Suprapubic skin (tissue), 4 donors: ENCODE results near the gene ADCY5. TPM values are rescaled to one million over a fixed set of nuclear protein-coding genes. Genes with fewer than 3 reads are reported as not detected.

ENCODE experiments used
- DNase-seq, 2 donors: peaks; one replicate each; pipeline ENCODE4 v3.0.0-alpha.2; 2019; ENCODE audit warnings: low spot score in 2 of 2
- H3K27ac ChIP-seq: fragments of 200-600 bp; sonication (generic); one replicate; pipeline ENCODE4 v1.5.1; 2019
- H3K27me3 ChIP-seq: fragments of 200-600 bp; sonication (generic); one replicate; pipeline ENCODE4 v1.5.1; 2019
- H3K36me3 ChIP-seq: fragments of 200-600 bp; sonication (generic); one replicate; pipeline ENCODE4 v1.5.1; 2019
- H3K4me1 ChIP-seq: fragments of 200-600 bp; sonication (generic); one replicate; pipeline ENCODE4 v1.5.1; 2019
- H3K4me3 ChIP-seq: fragments of 200-600 bp; sonication (generic); one replicate; pipeline ENCODE4 v1.5.1; 2019; ENCODE audit warnings: mild to moderate bottlenecking
- H3K9me3 ChIP-seq: fragments of 200-600 bp; sonication (generic); one replicate; pipeline ENCODE4 v1.5.1; 2019
- CTCF ChIP-seq, 2 donors: fragments of 200-600 bp in 1 of 2; fragments of 450-650 bp in 1 of 2; sonication (generic) in 1 of 2; IDR thresholded peaks; one replicate each; pipeline ENCODE4 v1.5.1; 2016 to 2019; ENCODE audit warnings: antibody characterized with exemption in 2 of 2, mild to moderate bottlenecking in 1 of 2, moderate library complexity in 1 of 2
- EP300 ChIP-seq: sonication (generic); formaldehyde crosslinking; IDR thresholded peaks from one replicate; pipeline ENCODE4 v1.6.1; 2017; ENCODE audit warnings: antibody characterized with exemption
- POLR2A ChIP-seq, 2 donors: fragments of 450-650 bp; IDR thresholded peaks; one replicate each; pipeline ENCODE4 v1.6.1; 2017; ENCODE audit warnings: antibody characterized with exemption in 2 of 2, mild to moderate bottlenecking in 2 of 2, moderate library complexity in 2 of 2
- POLR2AphosphoS5 ChIP-seq, 3 donors: sonication (generic); formaldehyde crosslinking; IDR thresholded peaks; one replicate each; pipeline ENCODE4 v1.6.1; 2017; ENCODE audit warnings: antibody characterized with exemption in 3 of 3
- WGBS: methylation state at CpG from one replicate; pipeline ENCODE4 v1.1.5; 2018; 5-methylcytosine and 5-hydroxymethylcytosine counted together
- total RNA-seq, 4 donors: library from RNA; depleted of rRNA; stranded (reverse); fragments of >200 nt; gene quantifications; one replicate each; pipeline ENCODE4 v1.1.0, GENCODE V29; 2016

Gene ADCY5
- total RNA-seq, 4 donors from 2014 or later = 1.4 to 4.9 (median 4.0) TPM

GRCh38 chr3:123302961-123303360, 145.9 kb downstream of the ADCY5 start:
- Histone ChIP-seq H3K9me3 (no peaks in the 10 kb centered on the region), H3K27ac (no peak overlapping the region), H3K4me3 (no peak overlapping the region), H3K27me3 (no peaks in the 10 kb centered on the region), H3K36me3 (no peaks in the 10 kb centered on the region), H3K4me1 (no peaks in the 10 kb centered on the region)
- TF ChIP-seq EP300 = no peak
- no peak for TF ChIP-seq CTCF (IDR thresholded peaks at IDR 0.05)
- no peak for TF ChIP-seq POLR2A (IDR thresholded peaks at IDR 0.05)
- no peak for TF ChIP-seq POLR2AphosphoS5 (IDR thresholded peaks at IDR 0.05)
- WGBS = 84% methylated on average over 10 of the region's 14 CpGs
- no peak for DNase-seq

- H3K27me3 ChIP-seq = no peaks in the 10 kb centered on the region
- TF ChIP-seq POLR2A (IDR thresholded peaks at IDR 0.05) (no peak), CTCF (IDR thresholded peaks at IDR 0.05) (no peak), EP300 (no peak), POLR2AphosphoS5 (IDR thresholded peaks at IDR 0.05) (no peak)
- no peaks in the 10 kb centered on the region for H3K36me3 ChIP-seq
- H3K27ac ChIP-seq = no peak overlapping the region
- no peak overlapping the region for H3K4me3 ChIP-seq
- H3K9me3 ChIP-seq = no peaks in the 10 kb centered on the region
- no peaks in the 10 kb centered on the region for H3K4me1 ChIP-seq
- WGBS = 0% methylated on average over 1 of the region's 4 CpGs
- no peak for DNase-seq
Measured at GRCh38 chr3:123301331-123302184, 147.3 kb downstream of the ADCY5 start.

GRCh38 chr3:123300583-123300982, 148.3 kb downstream of the ADCY5 start:
- H3K4me3 ChIP-seq = no peak overlapping the region
- no peak for TF ChIP-seq POLR2AphosphoS5 (IDR thresholded peaks at IDR 0.05)
- no peak for TF ChIP-seq POLR2A (IDR thresholded peaks at IDR 0.05)
- TF ChIP-seq EP300 = no peak
- TF ChIP-seq CTCF (IDR thresholded peaks at IDR 0.05) = no peak
- no peaks in the 10 kb centered on the region for H3K36me3 ChIP-seq
- H3K27ac ChIP-seq = no peak overlapping the region
- H3K27me3 ChIP-seq = no peaks in the 10 kb centered on the region
- H3K4me1 ChIP-seq = no peaks in the 10 kb centered on the region
- no peaks in the 10 kb centered on the region for H3K9me3 ChIP-seq
- 67% methylated on average over 3 of the region's 8 CpGs for WGBS
- no peak for DNase-seq

GRCh38 chr3:123300056-123300455, 148.8 kb downstream of the ADCY5 start:
- no peak for TF ChIP-seq POLR2AphosphoS5 (IDR thresholded peaks at IDR 0.05)
- TF ChIP-seq POLR2A (IDR thresholded peaks at IDR 0.05) = no peak
- TF ChIP-seq EP300 = no peak
- H3K27me3 ChIP-seq = no peaks in the 10 kb centered on the region
- no peaks in the 10 kb centered on the region for H3K36me3 ChIP-seq
- no peaks in the 10 kb centered on the region for H3K9me3 ChIP-seq
- DNase-seq = no peak
- no peaks in the 10 kb centered on the region for H3K4me1 ChIP-seq
- H3K27ac ChIP-seq = no peak overlapping the region
- H3K4me3 ChIP-seq = no peak overlapping the region
- 91% methylated on average over 16 of the region's 16 CpGs for WGBS

- H3K27me3 ChIP-seq = no peaks in the 10 kb centered on the region
- no peak for DNase-seq
- no peaks in the 10 kb centered on the region for H3K4me1 ChIP-seq
- H3K36me3 ChIP-seq = no peaks in the 10 kb centered on the region
- H3K27ac ChIP-seq = no peak overlapping the region
- H3K9me3 ChIP-seq = no peaks in the 10 kb centered on the region
- H3K4me3 ChIP-seq = no peak overlapping the region
- TF ChIP-seq EP300 = no peak
- no peak for TF ChIP-seq CTCF (IDR thresholded peaks at IDR 0.05)
- no peak for TF ChIP-seq POLR2A (IDR thresholded peaks at IDR 0.05)
- no peak for TF ChIP-seq POLR2AphosphoS5 (IDR thresholded peaks at IDR 0.05)
- 87% methylated on average over 7 of the region's 8 CpGs for WGBS
Measured at GRCh38 chr3:123299581-123299980, 149.3 kb downstream of the ADCY5 start.
